ENCODE measurements around the gene GIGYF2. TPM values are rescaled to one million over a fixed set of nuclear protein-coding genes. Genes with fewer than 3 reads are reported as not detected.
"Not testable (repeated sequence)": the region's sequence is repeated elsewhere in the genome, so short reads cannot be mapped to it uniquely, and the experiment has no call there.

Gene GIGYF2
- total RNA-seq, 1 donor from 2014 or later = 74.5 TPM

DNA sequence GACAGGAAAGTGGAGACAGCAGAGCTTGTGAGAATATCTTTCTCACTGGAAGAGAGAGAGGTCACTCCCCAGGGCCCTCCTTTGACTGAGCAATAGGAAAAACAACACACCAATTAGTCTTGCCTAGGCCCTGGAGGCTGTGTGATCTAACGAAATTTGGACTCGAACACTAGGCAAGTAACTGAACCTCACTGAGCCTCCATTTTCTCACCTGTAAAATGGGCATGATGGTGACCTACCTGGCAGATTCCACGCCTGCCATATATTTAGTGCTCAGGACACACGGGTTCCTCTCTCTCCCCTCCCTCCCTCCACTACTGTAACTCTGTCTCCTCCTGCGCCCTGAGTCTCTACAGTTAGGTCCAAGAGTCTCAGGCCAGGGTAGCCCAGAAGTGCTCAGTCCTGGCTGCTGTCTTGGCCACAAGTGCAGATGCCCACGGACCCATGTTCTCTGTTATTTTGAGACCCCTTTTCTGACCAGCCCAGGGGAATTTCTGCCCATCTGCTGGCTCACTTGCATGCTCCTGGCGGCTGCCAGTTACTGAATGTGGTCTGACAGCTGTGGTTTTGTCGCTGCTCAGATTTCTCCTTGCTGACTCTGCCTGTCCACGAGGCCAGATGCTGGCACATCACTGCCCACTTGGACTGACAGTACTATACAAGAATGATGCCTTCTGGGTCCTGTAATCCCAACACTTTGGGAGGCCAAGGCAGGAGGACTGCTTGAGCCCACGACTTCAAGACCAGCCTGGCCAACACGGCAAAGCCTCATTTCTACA lies 9.6 kb upstream of the GIGYF2 start:
- DNase-seq (ENCODE audit: low spot score) = peak; percentile 69

DNA sequence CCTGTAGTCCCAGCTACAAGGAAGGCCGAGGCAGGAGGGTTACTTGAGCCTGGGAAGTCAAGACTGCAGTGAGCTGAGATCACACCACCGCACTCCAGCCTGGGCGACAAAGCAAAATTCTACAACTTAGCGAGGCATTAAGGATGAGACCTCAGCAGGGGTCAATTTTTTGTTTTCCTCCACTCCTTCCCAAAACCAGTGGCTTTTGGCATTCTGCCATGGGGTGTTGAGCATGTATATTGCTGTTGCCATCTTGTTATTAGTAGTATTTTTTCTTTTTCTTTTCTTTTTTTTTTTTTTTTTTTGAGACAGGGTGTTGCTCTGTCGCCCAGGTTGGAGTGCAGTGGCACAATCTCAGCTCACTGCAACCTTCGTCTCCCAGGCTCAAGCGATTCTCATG lies 8.9 kb upstream of the GIGYF2 start:
- peak; percentile 39 for DNase-seq (ENCODE audit: low spot score)

DNA sequence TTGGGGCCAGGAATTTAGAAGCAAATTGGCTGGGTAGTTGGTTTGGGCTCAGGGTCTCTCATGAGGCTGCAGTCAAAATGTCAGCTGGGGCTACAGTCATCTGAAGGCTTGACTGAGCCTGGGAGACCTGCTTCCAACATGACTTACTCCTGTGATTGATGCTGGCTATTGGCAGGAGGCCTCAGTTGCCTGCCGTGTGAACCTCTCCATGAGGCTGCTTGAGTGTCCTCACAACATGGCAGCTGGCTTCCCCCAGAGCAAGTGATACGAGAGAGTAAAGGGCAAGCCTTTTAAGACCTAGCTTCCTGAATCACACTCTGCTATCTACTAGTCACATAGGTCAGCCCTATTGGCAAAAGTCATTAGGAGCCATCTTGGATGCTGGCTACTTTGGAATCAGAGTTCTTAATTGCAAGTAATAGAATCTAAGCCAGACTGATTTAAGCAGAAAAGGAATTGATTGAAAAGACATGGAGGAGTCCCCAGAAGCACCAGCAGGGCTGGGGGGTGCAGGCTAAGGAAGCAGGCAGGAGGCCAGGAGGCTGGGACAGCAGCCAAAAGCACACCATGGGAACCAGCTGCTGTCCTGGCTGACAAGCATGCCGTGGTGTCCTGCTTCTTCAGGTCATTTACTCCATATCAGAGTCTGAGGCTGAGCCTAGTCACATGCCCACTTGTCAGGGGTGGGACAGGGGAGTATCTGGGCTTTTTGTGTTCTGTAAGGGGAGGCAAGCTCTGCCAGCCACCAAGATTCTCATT lies 7.8 kb upstream of the GIGYF2 start:
- DNase-seq (ENCODE audit: low spot score) = peak; percentile 73

DNA sequence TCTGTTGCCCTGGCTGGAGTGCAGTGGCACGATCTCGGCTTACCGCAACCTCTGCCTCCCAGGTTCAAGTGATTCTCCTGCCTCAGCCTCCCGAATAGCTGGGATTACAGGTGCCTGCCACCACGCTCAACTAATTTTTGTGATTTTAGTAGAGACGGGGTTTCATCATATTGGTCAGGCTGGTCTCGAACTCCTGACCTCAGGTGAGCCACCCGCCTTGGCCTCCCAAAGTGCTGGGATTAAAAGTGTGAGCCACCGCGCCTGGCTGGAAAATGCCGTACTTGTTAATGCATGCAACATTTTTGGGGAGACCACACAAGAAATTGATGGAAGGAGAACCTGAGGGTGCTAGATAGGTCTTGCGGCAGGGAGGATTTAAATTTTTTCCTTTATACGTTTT lies 6.0 kb upstream of the GIGYF2 start:
- peak; percentile 55 for DNase-seq (ENCODE audit: low spot score)

DNA sequence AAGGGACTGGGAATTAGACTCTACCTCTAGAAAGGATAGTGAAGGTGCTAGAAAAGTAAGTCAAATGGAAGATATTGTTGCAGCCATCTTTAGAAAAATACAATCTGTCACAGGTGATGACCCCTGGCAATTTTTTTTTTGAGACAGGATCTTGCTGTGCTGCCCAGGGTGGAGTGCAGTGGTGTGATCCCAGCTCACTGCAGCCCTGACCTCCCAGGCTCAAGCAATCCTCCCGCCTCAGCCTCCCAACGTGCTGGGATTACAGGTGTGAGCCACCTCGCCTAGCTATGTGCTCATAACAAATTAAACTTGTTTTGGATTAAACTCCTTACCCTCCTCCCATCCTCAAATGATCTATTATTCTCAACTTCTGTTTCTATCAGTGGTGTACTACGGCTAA lies 3.8 kb upstream of the GIGYF2 start:
- peak; percentile 8 for DNase-seq (ENCODE audit: low spot score)

DNA sequence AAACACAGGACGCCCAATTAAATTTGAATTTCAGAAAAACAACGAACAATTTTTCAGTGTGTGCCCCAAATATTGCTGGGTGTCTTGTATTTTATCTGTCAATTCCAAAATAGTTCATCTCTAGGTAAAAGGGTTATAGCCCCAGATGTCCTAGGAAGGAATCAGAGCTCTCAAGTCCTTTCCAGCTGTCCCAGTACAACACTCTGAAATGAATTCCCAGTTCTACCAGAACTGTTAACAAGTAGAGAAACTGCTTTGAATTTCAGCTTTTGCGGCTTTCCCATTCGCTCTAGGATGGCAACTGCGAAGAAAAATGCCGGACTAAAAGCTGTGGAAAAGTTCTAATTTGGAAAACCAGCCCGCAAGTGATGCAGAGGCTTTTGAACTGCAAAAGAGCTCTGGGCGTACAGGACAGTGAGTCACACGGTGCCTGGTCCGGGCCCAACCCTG lies 497 bp upstream of the GIGYF2 start:
- no peak for DNase-seq (ENCODE audit: low spot score)

DNA sequence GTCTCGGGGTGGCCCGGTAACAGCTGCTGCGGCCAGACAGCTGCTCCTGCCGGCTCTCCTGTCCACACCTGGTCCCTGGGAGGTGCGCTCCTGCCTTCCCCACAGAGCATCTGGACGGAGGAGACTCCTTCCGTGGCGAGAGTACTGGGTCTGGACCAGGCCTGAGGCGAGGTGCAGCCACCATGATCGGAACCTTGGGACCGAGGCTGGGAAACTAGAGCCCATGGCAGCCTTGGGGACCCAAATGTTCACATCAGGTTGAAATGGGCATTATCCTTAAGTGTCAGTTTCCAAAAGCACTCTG lies 628 bp downstream of the GIGYF2 start:
- DNase-seq (ENCODE audit: low spot score) = no peak

DNA sequence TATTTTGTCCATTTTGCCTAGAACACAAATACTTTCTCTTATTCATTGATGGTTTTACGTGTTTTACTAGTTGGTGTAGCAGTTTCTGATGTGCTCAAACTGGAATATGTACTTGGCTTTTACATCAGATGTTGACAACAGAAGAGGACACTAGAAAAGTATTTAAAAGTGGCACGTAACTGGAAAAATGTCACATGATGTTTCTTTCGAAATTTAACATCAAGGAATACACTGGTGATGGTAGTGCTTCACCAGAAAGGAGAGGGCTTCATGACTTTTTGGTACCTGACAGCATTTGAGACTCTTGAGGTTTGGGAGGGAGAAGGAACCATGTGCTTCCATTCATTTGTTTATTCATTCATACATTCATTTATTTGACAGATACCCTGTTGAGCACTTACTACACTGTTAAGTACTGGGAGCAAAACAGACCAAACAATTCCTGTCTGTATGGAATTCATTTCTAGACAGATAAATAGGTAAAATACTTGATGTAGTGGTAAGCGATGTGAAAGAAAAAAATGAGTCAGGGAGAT lies 1.5 kb downstream of the GIGYF2 start:
- no peak for DNase-seq (ENCODE audit: low spot score)

DNA sequence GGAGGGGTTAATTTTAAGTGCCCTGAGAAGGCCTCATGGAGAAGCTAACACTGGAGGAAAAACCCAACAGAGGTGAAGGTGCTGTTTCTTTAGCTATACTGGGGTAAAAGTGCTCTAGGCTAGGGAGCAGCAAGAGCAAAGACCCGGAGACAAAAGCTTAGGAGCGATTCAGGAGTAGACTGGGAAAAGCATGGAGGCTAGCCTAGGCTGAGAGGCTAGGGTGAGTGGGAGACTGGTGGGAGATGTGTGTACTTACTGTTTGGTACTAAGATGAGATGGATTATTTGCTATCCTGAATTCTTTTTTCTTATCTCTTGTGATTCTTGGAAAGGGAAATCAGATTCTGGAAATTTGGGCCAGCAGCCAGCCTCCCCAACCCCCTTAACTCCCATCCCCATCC lies 2.0 kb downstream of the GIGYF2 start:
- no peak for DNase-seq (ENCODE audit: low spot score)

DNA sequence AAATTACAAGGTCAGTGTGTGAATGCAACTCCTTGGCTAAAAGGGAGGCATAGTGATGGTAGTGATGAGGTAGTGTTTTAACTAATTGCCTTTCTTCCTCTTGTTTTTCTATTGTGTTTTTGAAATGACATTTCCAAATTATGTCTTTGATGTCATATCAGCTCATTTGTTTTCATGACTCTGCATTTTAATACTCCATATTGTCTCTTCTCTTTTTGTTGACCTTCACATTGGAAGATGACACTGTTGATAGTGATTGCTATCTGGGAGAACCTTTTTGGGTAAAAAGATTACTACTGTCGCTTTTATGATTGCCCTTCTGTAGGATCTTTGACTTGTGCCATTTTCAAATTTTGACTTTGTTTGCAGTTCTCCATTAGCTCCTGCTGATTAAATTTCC lies 3.0 kb downstream of the GIGYF2 start:
- no peak for DNase-seq (ENCODE audit: low spot score)

DNA sequence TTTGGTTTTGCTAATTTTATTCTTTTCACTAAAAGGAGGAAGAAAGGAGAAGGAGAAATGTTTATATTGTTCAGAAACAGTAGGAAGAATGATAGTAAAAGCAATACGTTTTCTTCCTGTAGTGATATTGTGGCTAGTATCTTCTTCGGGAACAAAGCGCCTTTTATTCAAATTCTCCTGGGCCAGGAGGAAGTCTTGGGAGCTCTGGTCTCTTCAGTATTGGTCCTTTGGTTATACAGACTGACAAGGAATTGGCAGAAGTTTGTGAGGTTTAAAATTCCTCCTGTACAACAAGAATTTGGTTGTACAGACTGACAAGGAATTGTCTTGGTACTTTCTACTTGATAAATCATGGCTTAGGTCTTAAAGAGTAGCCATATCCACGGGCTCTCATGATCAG lies 9.9 kb downstream of the GIGYF2 start:
- DNase-seq (ENCODE audit: low spot score) = no peak

DNA sequence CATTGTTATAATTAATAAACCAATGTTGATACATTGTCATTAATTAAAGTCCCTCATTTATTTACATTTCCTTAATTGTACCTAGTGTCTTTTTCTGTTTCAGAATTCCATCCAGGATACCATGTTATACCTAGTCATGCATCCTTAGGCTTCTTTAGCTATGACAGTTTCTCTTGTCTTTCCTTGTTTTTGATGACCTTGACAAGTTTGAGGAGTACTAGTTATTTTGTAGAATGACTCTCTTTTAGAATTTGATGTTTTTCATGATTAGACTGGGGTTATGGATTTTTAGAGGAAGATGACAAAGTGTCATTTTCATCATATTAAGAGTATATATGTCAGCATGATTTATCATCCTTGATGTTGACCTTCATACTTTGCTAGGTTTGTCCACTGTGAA lies 16.4 kb downstream of the GIGYF2 start:
- no peak for DNase-seq (ENCODE audit: low spot score)

DNA sequence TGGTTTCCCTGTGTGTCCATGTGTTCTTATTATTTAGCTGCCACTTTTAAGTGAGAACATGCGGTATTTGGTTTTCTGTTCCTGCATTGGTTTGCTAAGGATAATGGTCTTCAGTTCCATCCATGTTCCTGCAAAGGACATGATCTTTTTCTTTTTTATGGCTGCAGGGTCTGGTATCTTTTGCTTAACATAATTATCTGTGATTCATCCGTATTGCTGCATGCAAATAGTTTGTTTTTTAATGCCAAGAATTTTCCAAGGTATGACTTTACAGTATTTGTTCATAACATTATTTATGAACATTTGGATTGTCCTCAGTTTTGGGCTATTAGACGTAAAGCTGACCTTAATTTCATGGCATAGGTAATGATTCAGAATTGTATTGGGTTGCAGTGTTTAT lies 17.8 kb downstream of the GIGYF2 start:
- DNase-seq (ENCODE audit: low spot score) = no peak

DNA sequence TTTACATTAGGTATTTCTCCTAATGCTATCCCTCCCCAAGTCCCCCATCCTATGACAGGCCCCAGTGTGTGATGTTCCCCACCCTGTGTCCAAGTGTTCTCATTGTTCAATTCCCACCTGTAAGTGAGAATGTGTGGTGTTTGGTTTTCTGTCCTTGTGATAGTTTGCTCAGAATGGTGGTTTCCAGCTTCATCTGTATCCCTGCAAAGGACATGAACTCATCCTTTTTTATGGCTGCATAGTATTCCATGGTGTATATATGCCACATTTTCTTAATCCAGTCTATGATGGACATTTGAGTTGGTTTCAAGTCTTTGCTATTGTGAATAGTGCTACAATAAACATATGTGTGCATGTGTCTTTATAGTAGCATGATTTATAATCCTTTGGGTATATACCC lies 22.9 kb downstream of the GIGYF2 start:
- not testable (repeated sequence) for DNase-seq (ENCODE audit: low spot score)

DNA sequence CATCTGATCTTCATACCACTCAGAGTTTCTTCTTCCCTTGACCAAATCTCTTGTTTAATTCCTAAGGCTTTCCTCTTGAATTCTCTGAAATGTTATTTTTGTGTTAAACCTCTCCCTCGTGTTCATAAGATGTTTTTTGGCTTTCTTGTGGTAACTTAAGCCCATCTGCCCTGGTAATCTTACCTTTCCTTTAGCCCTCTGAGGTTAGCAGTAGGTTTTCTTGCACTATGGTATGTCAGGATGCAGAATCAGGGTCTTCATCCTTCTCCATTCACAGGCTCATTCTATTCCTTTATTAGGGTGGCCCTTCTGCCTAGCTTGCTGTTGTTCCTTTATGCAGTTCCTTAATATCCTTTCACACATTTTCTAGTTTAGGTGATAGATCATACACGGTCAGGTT lies 24.1 kb downstream of the GIGYF2 start:
- DNase-seq (ENCODE audit: low spot score) = no peak

DNA sequence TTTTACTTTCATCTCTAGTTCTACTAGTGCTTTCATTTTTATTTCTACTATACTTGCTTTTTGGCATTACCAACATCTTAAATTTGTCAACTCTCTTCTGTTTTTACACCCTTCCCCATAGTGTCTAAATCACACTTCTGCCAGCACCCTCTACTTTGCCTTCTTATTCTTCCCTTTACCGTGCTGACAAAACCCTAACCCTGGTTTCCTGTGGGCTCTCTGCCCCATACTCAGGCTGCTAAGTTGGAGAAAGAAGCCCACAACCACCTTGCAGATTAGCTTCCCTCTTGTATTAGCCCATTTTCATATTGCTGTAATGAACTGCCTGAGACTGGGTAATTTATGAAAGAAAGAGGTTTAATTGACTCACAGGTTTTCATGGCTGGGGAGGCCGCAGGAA lies 24.8 kb downstream of the GIGYF2 start:
- no peak for DNase-seq (ENCODE audit: low spot score)

DNA sequence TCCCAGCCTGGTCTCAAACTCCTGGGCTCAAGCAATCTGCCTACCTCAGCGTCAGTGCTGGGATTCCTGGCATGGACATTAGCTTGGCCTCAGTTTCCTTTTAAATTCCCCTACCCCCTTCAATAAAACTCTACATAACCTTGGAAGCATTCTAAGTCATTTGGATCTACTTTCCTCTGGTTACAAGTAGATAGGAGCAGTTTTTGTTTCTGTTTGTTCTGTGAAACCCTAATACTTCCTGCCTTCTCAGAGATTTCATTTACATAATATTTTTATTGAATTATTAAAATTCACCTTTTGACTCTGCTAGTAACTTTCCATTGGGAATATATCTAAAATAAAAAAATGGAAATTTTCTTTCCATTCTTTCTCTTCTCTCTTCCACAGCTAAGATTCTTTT lies 25.9 kb downstream of the GIGYF2 start:
- DNase-seq (ENCODE audit: low spot score) = no peak

DNA sequence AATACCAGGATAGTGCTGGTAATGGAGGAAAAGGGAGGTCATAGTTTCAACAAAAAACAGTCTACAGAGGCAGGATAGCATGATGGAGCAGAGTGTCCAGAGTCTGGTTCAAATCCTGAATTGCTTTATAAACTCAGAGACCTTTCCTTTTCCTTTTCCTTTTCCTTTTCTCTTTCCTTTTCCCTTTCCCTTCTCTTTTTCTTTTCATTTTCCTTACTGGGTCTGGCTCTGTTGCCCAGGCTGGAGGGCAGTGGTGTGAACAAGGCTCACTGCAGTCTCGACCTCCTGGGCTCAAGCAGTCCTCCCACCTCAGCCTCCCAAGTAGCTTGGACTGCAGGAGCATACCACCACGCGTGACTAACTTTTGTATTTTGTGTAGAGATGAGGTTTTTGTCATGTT lies 31.7 kb downstream of the GIGYF2 start:
- DNase-seq (ENCODE audit: low spot score) = no peak

DNA sequence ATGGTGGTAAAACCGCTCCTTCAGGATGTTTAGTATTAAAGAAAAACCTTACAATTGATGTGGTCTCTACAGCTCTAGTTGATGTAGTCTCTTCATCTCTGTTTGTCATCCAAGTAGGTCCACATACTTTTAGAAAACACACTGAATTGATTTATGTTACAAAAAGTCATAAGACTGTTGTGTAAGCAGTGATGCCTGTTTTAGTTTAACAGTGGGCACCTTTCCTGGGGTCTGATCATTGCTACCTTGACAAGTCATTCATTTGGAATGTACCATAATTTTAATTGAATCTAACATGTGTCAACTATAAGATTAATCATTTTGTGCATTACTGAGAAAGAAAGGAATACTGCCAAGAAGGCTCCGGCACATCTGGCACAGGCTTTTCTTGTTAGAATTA lies 34.3 kb downstream of the GIGYF2 start:
- DNase-seq (ENCODE audit: low spot score) = no peak

DNA sequence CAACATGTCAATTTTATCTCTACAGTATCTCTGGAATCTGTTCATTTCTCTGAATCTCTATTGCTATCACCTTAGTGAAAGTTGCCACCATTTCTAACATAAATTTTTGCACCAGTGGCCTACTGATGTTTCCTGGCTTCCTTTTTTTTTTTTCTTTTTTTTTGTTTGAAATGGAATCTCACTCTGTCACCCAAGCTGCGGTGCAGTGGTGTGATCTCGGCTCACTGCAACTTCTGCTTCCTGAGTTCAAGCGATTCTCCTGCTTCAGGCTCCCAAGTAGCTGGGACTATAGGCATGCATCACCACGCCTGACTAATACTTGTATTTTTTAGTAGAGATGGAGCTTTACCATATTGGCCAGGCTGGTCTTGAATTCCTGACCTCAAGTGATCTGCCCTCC lies 44.2 kb downstream of the GIGYF2 start:
- no peak for DNase-seq (ENCODE audit: low spot score)

DNA sequence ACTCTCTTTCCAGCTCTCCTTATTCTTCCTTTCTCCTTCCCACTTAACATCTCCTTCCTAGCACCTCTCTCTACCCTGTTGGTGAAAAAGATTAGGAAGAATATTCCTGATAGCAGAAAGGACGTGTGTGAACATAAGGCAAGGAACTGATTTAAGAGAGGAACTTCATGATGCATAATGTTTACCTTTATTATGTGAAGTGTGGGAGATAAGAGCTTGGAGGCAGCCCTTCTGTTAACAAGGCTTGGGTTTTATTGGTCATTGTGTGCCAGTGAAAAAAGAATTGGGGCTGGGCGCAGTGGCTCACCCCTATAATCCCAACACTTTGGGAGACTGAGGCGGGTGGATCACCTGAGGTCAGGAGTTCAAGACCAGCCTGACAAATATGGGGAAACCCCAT lies 44.8 kb downstream of the GIGYF2 start:
- no peak for DNase-seq (ENCODE audit: low spot score)

DNA sequence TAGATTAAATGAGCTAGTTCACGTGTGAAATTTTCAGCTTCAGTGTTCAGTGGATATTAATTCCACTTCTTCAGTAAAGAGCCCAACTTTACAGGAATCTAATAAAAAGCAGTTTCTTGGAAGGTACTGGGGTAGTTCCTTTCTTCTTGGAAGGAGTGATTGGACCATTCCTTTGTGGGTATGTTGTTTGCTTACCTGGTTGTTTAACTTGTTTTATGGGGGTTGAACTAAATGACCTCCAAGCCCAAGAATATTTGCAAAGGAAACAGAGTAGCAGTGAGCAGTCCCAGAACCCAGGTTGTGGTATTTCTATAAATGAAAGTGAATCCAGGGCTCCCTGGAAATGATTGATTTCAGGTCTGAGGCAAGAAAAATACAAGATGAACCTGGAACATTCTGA lies 47.8 kb downstream of the GIGYF2 start:
- DNase-seq (ENCODE audit: low spot score) = no peak

DNA sequence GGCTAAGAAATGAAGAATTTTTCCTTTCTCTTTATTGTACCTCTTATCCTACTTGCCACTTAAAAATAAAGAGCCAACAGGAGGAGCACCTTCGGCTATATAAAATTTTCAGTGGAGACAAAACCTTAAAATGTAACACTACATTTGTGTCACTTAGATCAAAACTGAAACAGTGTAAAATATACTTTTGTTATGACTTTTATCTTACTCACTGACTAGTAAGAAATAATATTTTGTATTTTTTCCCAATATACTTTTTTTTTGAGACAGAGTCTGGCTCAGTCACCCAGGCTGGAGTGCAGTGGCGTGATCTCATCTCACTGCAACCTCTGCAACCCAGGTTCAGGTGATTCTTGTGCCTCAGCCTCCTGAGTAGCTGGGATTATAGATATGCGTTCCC lies 50.9 kb downstream of the GIGYF2 start:
- DNase-seq (ENCODE audit: low spot score) = no peak

Data from mesenteric fat pad (tissue), 1 donor.